Cardiac septum (tissue), 1 donor: ENCODE measurements around the gene LRRC2. TPM values are rescaled to one million over a fixed set of nuclear protein-coding genes. Genes with fewer than 3 reads are reported as not detected.
"Not testable (repeated sequence)": the region's sequence is repeated elsewhere in the genome, so short reads cannot be mapped to it uniquely, and the experiment has no call there.

Experiments used
- DNase-seq: peaks from one replicate; pipeline ENCODE4 v3.0.0-alpha.2; 2020; ENCODE audit warnings: low spot score
- intact Hi-C: fragments of 100-400 bp; cut with DNase I; formaldehyde crosslinking; loops from one replicate; pipeline ENCODE4 v1.14.0; 2022
- total RNA-seq: library from RNA; stranded (reverse); fragmentation: NEBNext Ultra II Directional; extraction: Animal tissue kit (Norgen Biotek cat#: 25700); gene quantifications from one replicate; pipeline ENCODE4 v1.2.1, GENCODE V29; 2021
- donor health status: DM: no; HTN: no; CAD: no.

LRRC2 gene
- total RNA-seq, 1 donor from 2014 or later: 70.6 TPM

DNA sequence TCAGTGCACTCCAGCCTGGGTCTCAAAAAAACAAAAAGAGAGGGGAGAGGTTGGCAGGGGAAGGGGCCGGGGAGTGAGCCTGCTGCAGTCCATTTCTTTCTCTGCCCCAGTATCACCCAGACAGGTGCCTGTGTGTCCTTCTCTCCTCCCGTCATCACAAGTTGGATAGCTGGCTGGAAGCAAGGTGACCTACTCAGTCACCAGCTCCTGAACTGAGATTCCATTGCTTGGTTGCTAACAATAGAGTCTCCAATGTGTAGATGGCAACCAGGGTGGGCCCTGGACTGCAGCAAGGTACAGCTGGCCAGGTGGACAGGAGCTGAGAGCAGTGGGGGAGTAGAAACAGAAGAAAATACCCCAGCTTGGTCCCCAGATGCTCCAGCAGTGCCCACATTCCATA is 4.6 kb downstream of the LRRC2 start:
- no peak for DNase-seq
- intact Hi-C loops: no loop called here

DNA sequence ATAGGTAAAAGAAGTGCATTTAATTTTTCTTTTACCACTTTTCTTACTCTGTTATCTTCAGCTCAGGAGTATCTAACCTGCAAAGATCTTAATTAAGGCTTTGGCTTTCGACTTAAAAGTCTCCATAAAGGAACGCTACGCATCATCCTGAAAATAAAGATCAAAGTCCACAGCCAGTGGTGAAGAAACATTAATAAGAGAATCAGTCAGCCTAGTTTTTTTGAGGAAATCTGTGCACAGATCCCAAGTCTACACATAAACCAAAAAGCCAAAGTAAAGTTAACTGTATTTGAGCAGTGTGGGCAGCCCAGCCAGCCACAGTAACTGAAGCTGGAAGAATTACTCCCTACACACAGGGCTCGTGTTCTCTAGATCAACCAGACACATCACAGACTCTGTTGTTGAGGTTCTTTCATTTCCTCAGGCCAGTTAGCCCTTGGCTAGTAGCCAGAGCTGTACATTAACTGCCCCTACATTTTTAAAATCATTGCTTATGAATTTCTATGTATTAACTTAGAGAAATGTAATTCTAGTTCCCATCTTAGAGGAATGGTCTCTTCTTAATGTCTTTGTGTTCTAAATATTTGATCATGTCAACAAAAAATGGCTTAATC is 6.9 kb downstream of the LRRC2 start:
- no peak for DNase-seq
- intact Hi-C loops: loop anchor here (5.0 kb wide), 1 partner anchor 72 kb away; no protein-coding TSS in a partner anchor

GRCh38 chr3:46558184-46559043 is 7.7 kb downstream of the LRRC2 start:
- intact Hi-C loops: loop anchor here (5.0 kb wide), 1 partner anchor 71 kb away; no protein-coding TSS in a partner anchor
- peak; percentile 89 for DNase-seq

DNA sequence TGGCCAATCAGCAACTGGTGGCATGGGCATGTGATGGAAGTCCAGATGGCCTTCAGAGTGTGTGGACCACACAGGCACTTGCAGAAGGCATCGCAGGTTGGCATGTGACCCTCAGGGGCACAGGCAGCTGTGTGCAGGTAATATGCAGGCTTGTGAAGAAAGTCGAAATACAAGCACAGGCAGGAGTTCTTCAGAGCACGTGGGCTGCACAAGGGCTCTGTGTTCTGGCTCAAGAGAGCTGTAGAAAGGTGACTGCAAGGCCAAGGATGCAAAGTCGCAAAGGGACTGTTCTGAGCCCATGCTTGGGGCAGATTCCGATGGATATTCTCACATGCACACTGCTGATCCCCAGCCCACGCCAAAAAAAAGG is 8.3 kb downstream of the LRRC2 start:
- intact Hi-C loops: loop anchor here (5.0 kb wide), 1 partner anchor 70 kb away; no protein-coding TSS in a partner anchor
- DNase-seq: no peak

DNA sequence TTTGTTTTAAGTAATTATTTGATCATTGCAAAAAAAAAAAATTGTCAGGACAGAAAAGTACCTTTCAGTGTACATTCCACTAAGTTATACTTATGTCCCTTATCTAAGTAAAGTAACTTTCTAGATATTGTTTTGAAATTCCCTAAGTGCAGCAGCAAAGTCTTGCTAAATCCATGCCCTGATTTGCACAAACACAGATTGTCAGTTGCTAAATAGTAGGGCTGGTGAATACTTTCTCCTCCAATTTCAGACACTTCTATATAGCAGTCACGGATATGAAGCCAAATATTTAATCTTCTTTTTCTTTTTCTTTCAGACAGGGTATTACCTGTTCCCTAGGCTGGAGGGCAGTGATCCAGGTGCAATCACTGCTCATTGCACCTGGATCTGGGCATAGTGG is 12.9 kb downstream of the LRRC2 start:
- intact Hi-C loops: no loop called here

DNA sequence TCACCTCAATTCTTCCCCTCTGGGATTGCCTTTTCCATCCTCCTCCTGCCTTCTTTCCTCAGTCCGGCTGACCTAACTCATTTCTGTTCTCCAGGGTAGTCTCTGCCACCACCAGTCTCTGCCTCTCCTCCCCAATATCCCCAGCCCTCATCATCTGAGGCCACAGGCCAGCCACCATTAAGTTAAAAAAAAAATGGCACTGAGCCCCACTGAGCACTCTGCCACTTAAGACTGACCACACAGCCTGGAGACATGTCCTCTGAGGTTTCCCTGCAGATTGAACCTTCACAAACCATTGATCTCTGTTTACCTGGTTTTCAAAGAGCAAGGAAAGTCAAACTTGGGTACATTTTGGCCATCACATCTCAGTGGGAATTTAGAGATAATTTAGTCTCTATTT is 13.6 kb downstream of the LRRC2 start:
- DNase-seq: no peak
- intact Hi-C loops: no loop called here

More for the DNA sequence above, 12.9 kb downstream of the LRRC2 start:
- DNase-seq: no peak

GRCh38 chr3:46551615-46552014 is 14.5 kb downstream of the LRRC2 start:
- DNase-seq: no peak
- intact Hi-C loops: no loop called here

DNA sequence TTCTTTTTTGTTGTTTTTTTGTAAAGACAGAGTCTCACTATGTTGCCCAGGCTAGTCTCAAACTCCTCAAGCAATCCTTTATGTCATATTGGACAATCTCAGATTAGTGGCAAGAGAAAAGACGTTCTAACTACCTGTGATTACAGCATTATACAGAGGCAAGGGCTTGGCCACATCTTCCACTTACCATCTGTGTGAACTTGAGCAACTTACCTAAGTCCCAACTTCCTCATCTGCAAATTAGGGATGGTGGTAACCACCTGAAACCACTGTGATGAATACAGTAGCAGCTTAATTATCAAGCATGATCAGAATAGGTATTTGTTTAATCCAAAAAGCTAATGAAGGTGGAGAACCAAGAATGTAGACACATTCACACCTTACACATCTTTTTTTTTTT is 16.1 kb downstream of the LRRC2 start:
- DNase-seq: no peak
- intact Hi-C loops: no loop called here

DNA sequence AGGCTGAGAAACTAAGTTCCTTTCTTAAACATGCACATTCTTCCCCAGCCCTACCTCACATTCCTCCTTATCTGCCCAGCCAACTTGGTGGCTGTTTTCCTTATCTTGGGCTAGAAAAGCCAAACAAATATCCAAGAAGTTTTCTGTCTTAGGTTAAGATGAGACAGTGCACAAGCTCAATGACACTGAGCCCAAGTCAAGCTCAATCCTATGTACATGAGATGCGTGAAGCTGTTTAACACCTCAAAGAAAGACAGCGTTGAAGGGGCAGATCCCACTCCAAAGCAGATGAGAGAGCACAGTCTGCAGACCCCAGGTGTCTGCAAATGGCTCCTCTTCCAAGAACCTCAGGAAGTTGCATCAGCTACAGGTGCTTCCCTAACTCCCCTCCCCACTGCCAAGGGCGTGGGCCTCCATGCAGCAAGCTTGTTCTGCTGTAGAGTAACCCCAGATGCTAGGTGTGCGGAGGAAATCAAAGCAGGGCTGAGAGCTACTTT is 16.6 kb downstream of the LRRC2 start:
- no peak for DNase-seq
- intact Hi-C loops: no loop called here

DNA sequence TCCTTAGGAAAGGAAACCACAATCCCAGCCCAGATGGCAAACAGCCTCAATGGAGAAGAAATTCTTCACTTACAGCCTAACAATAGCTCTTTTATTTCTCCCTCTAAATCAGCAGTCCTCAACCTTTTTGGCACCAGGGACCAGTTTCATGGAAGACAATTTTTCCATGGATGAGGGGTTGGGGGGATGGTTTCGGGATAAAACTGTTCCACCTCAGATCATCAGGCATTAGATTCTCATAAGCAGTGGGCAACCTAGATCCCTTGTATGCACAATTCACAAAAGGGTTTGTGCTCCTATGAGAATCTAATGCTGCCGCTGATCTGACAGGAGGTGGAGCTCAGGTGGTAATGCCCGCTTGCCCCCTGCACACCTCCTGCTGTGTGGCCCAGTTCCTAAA is 17.5 kb downstream of the LRRC2 start:
- DNase-seq, intact Hi-C loops: not testable (repeated sequence)

DNA sequence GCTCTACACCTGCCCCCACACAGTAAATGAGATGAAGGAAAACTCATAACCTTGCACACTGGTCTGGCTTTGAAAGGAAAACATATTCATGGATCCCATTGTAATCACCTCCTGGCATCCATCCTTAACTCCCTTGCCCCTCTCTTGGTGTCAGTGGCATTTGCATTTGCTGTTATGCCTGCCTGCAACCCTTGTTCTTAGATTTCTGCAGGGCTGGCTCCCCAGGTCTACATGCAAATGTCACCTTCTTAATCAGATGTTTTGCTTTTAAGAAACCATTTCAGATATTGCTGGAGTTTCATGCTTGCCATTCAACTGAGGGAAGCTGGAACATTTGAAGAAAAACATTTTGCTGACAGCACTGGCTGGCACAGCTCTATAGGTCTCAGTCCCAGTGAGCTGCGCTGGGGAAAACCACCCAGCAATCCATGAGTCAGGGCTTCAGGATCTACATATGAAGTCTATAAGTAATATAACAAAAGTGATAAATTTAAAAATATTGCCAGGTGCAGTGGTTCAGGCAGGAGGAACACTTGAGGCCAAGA is 19.1 kb downstream of the LRRC2 start:
- intact Hi-C loops: no loop called here
- DNase-seq: no peak

- intact Hi-C loops: no loop called here
- no peak for DNase-seq
Observed at GRCh38 chr3:46545818-46546630, 20.1 kb downstream of the LRRC2 start.

- no peak for DNase-seq
- intact Hi-C loops: no loop called here
Observed at GRCh38 chr3:46544771-46545503, 21.2 kb downstream of the LRRC2 start.

GRCh38 chr3:46542801-46543201 is 23.3 kb downstream of the LRRC2 start:
- intact Hi-C loops: no loop called here
- DNase-seq: no peak

- intact Hi-C loops: no loop called here
- DNase-seq: no peak
Observed at GRCh38 chr3:46542344-46542743, 23.8 kb downstream of the LRRC2 start.

- intact Hi-C loops: no loop called here
- DNase-seq: no peak
Observed at GRCh38 chr3:46541835-46542234, 24.3 kb downstream of the LRRC2 start.

DNA sequence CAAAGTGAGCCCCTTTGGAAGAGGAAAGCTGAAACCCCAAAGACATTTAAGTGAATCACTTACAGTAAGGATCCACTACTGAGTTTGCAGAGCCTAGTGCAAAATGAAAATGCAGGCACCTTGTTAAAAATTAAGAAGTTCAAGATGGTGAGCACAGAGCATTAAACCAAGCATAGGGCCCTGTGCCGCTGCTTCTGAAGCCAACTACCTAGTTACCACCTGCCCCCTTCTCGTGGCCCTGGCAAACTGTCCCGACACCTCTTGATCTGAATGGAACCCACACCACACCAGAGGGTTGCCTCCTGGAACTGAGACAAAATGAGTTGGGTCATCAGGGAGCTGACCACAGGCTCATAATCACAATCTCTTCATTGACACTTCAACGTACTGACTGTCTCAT is 25.6 kb downstream of the LRRC2 start:
- DNase-seq: no peak
- intact Hi-C loops: no loop called here

DNA sequence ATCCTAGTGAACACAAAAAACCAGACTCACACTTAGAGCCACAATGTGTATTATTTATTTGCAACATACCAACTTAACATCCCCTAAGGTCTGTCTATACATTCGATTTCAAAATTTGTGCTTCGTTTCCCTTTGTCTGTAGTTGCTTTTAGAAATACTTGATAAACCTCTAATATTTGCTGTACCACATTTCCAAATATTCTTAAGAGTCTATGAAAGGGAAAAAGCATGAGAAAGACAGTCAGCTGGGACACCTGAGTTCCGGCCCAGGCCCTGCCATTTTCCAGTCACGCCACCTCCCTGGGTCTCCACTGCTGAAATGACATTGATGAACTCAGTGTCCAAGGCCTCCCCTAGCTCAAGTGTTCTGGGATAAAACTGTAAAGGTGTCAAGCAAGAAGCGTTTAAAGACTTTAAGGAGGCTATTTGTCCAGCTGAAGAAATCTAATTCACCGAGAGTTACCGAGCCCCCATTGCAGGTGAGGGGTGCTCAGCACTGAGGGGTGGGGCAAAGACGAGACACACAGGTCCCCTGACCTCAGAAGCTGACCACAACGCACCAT is 26.6 kb downstream of the LRRC2 start:
- DNase-seq: no peak
- intact Hi-C loops: no loop called here
